H1 (cell line): ENCODE measurements around the gene CD300E.

Experiments used
- EZH2 ChIP-seq: fragments of 200-600 bp; sonication (generic); IDR thresholded peaks from 2 replicates; pipeline ENCODE4 v1.7.1; 2012; ENCODE audit warnings: low read depth, mild to moderate bottlenecking, moderate library complexity, low read length, inconsistent platforms; ENCODE audit not compliant: severe bottlenecking
- GABPA ChIP-seq: IDR thresholded peaks from 2 replicates; pipeline ENCODE4 v1.6.1; 2011; ENCODE audit warnings: mild to moderate bottlenecking, low read length, moderate library complexity, borderline replicate concordance; ENCODE audit not compliant: insufficient read depth
- GTF2F1 ChIP-seq: IDR thresholded peaks from 2 replicates; pipeline ENCODE4 v1.6.1; 2012; ENCODE audit warnings: low read depth, low read length, improper control_type of control experiment, borderline replicate concordance
- HDAC2 ChIP-seq, 2 experiments: fragments of 300-600 bp in 1 of 2; sonication (generic) in 1 of 2; IDR thresholded peaks; 2 replicates each; pipeline ENCODE4 v1.6.1; 2011 to 2012; ENCODE audit warnings: low read depth in 2 of 2, low read length in 2 of 2, mild to moderate bottlenecking in 2 of 2, moderate library complexity in 2 of 2, borderline replicate concordance in 1 of 2, inconsistent platforms in 1 of 2
- JUND ChIP-seq: IDR thresholded peaks from 2 replicates; pipeline ENCODE4 v1.6.1; 2011; ENCODE audit warnings: mild to moderate bottlenecking, improper control_type of control experiment, low read length
- POLR2A ChIP-seq, 2 experiments: IDR thresholded peaks; 1 replicate in 1 of 2; 2 replicates in 1 of 2; pipeline ENCODE4 v1.6.1; 2011; ENCODE audit warnings: low read depth in 2 of 2, low read length in 2 of 2, mild to moderate bottlenecking in 2 of 2; ENCODE audit errors: control extremely low read depth in 1 of 2
- RAD21 ChIP-seq, 2 experiments: IDR thresholded peaks in 1 of 2; conservative IDR thresholded peaks in 1 of 2; 2 replicates each; pipeline ENCODE4 v1.6.1; 2011; ENCODE audit warnings: low read depth in 2 of 2, low read length in 2 of 2, improper control_type of control experiment in 1 of 2, inconsistent platforms in 1 of 2, mild to moderate bottlenecking in 1 of 2, moderate library complexity in 1 of 2
- SIN3A ChIP-seq, 2 experiments: IDR thresholded peaks in 1 of 2; conservative IDR thresholded peaks in 1 of 2; 2 replicates each; pipeline ENCODE4 v1.6.1; 2011 to 2012; ENCODE audit warnings: low read length in 2 of 2, improper control_type of control experiment in 1 of 2, low read depth in 1 of 2, mild to moderate bottlenecking in 1 of 2
- TEAD4 ChIP-seq: IDR thresholded peaks from 2 replicates; pipeline ENCODE4 v1.6.1; 2012; ENCODE audit warnings: low read depth, low read length, inconsistent platforms, mixed read lengths
- TF ChIP-seq, protein P1 (sequence below), 3 experiments: IDR thresholded peaks; 1 replicate in 2 of 3; 2 replicates in 1 of 3; pipeline versions ENCODE4 v1.5.1 to v1.6.1; 2011; ENCODE audit warnings: low read length in 3 of 3, mild to moderate bottlenecking in 3 of 3, inconsistent platforms in 2 of 3, low read depth in 1 of 3, moderate library complexity in 1 of 3; ENCODE audit not compliant: insufficient read depth in 1 of 3; ENCODE audit errors: control extremely low read depth in 1 of 3

DNA sequence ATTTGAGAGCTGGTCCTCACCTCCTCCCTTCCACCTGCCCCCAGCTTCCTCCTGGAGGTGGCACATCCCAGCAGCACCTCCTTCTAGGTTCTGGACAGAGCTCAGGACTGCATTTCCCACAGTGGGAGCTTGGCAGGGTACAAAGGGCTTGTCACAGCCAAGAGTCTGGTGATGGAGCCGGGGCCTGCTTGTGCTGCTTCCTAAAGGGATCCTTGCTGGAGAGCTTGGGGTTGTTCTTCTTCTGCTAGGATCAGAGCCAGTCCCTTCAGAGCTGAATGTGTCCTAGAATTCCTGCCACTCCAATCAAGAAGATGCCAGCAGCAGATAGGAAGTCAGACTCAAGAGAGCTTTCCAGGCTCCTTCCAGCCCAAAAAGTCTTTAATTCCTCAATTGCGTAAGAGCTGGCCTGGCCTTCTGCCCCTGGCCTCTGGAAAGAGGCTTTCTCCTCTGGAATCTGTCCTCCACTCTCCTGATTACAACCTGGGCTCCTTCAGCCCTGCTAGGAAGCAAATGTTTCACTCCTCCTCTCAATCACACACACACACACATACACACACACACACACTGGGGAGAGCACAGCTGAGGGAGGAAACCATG lies 4.4 kb downstream of the CD300E start:
- TF ChIP-seq, protein P1, sequence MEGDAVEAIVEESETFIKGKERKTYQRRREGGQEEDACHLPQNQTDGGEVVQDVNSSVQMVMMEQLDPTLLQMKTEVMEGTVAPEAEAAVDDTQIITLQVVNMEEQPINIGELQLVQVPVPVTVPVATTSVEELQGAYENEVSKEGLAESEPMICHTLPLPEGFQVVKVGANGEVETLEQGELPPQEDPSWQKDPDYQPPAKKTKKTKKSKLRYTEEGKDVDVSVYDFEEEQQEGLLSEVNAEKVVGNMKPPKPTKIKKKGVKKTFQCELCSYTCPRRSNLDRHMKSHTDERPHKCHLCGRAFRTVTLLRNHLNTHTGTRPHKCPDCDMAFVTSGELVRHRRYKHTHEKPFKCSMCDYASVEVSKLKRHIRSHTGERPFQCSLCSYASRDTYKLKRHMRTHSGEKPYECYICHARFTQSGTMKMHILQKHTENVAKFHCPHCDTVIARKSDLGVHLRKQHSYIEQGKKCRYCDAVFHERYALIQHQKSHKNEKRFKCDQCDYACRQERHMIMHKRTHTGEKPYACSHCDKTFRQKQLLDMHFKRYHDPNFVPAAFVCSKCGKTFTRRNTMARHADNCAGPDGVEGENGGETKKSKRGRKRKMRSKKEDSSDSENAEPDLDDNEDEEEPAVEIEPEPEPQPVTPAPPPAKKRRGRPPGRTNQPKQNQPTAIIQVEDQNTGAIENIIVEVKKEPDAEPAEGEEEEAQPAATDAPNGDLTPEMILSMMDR (IDR thresholded peaks at IDR 0.05; ENCODE audit: control extremely low read depth in 1 of 3, insufficient read depth in 1 of 3, low read depth in 1 of 3, low read length in 3 of 3), result no peak
- TF ChIP-seq POLR2A (IDR thresholded peaks at IDR 0.05; ENCODE audit: control extremely low read depth in 1 of 2, low read depth in 2 of 2, low read length in 2 of 2) (no peak), HDAC2 (IDR thresholded peaks at IDR 0.05; ENCODE audit: borderline replicate concordance in 1 of 2, low read depth in 2 of 2, low read length in 2 of 2) (no peak), GABPA (no peak), RAD21 (IDR thresholded peaks at IDR 0.05 in 1 of 2, conservative IDR thresholded peaks at IDR 0.05 in 1 of 2; ENCODE audit: low read depth in 2 of 2, low read length in 2 of 2) (no peak), JUND (no peak), GTF2F1 (no peak), TEAD4 (no peak), SIN3A (conservative IDR thresholded peaks at IDR 0.05 in 1 of 2, IDR thresholded peaks at IDR 0.05 in 1 of 2; ENCODE audit: low read depth in 1 of 2, low read length in 2 of 2) (no peak), EZH2 (no peak)
